K562 (cell line): ENCODE measurements around the gene GRM2. TPM values are rescaled to one million over a fixed set of nuclear protein-coding genes. Genes with fewer than 3 reads are reported as not detected.

Source experiments
- ATAC-seq: fragments of 200-7000 bp; cut with Tn5 transposase; 3 replicates; pipeline ENCODE4 v1.9.1; 2020; ENCODE audit warnings: moderate library complexity
- BruUV-seq: library from RNA; stranded (reverse); fragments of 400-500 nt; replicated peaks from 2 replicates; lab custom pipeline; 2021; lab: Mats Ljungman, UMichigan
- CTCF ChIA-PET: fragments of 300-600 bp; formaldehyde crosslinking; extraction: SDS; loops from one replicate; lab custom pipeline; 2021; ENCODE audit warnings: low intra/inter-chr PET ratio; lab: Yijun Ruan, JAX
- POLR2A ChIA-PET: fragments of 300-600, 350-650 bp; sonication (Branson Sonifier 250); formaldehyde crosslinking; extraction: SDS; loops from one replicate; lab custom pipeline; 2021; ENCODE audit warnings: antibody characterized with exemption, inconsistent platforms; lab: Yijun Ruan, JAX
- DNase-seq, 4 experiments: peaks; one replicate each; pipeline versions ENCODE4 v3.0.0 to v3.0.0-alpha.2; 2011 to 2018; ENCODE audit warnings: low spot score in 3 of 4, mixed read lengths in 3 of 4; ENCODE audit errors: extremely low read depth in 1 of 4
- FAIRE-seq: peaks from 2 replicates; lab custom pipeline; 2011; peaks lifted over from hg19 to GRCh38; lab: Jason Lieb, UNC
- H2AFZ ChIP-seq: 2 replicates; pipeline ENCODE4 v1.6.0; 2011; ENCODE audit warnings: low read depth, low read length, control low read depth, inconsistent platforms
- H3K27ac ChIP-seq: fragments of 200-600 bp; 3 replicates; pipeline ENCODE4 v1.8.0; 2011; ENCODE audit warnings: low read depth, mild to moderate bottlenecking, control low read depth, inconsistent platforms, low read length, moderate library complexity, mixed read lengths; ENCODE audit errors: extremely low read depth
- H3K27me3 ChIP-seq, 2 experiments: fragments of 300-600 bp in 1 of 2; 2 replicates in 1 of 2; 3 replicates in 1 of 2; pipeline versions ENCODE4 v1.6.0 to v1.8.0; 2011; ENCODE audit warnings: inconsistent platforms in 2 of 2, low read length in 2 of 2, mild to moderate bottlenecking in 1 of 2, mixed read lengths in 1 of 2, moderate library complexity in 1 of 2; ENCODE audit not compliant: control insufficient read depth in 2 of 2, insufficient read depth in 2 of 2
- H3K36me3 ChIP-seq: fragments of 300-600 bp; 3 replicates; pipeline ENCODE4 v1.8.0; 2011; ENCODE audit warnings: mild to moderate bottlenecking, low read length, inconsistent platforms; ENCODE audit not compliant: control insufficient read depth, insufficient read depth
- H3K4me1 ChIP-seq, 2 experiments: fragments of 200-600 bp in 1 of 2; replicated peaks in 1 of 2; 2 replicates in 1 of 2; 3 replicates in 1 of 2; pipeline versions ENCODE4 v1.5.1 to v1.8.0; 2011; ENCODE audit warnings: inconsistent platforms in 2 of 2, low read length in 2 of 2, mild to moderate bottlenecking in 1 of 2, mixed read lengths in 1 of 2, moderate library complexity in 1 of 2; ENCODE audit not compliant: control insufficient read depth in 2 of 2, insufficient read depth in 2 of 2
- H3K4me2 ChIP-seq: 2 replicates; pipeline ENCODE4 v1.6.1; 2011; ENCODE audit warnings: low read length, control low read depth, inconsistent platforms, mixed read lengths; ENCODE audit not compliant: insufficient read depth
- H3K4me3 ChIP-seq: fragments of 200-600 bp; sonication (generic), shearing (Covaris generic); 2 replicates; pipeline ENCODE4 v1.5.1; 2016; ENCODE audit warnings: control low read depth, inconsistent platforms
- H3K79me2 ChIP-seq: fragments of 200-600 bp; 3 replicates; pipeline ENCODE4 v1.8.0; 2011; ENCODE audit warnings: low read length, inconsistent platforms; ENCODE audit not compliant: control insufficient read depth, insufficient read depth
- H3K9ac ChIP-seq, 2 experiments: 2 replicates each; pipeline versions ENCODE4 v1.6.0 to v1.6.1; 2011; ENCODE audit warnings: low read depth in 2 of 2, low read length in 2 of 2, control low read depth in 1 of 2, inconsistent platforms in 1 of 2, mild to moderate bottlenecking in 1 of 2, mixed read lengths in 1 of 2; ENCODE audit not compliant: insufficient read depth in 1 of 2
- H3K9me1 ChIP-seq: one replicate; pipeline ENCODE4 v1.6.0; 2011; ENCODE audit warnings: inconsistent platforms, mild to moderate bottlenecking, low read length, moderate library complexity; ENCODE audit not compliant: control insufficient read depth, insufficient read depth
- H3K9me3 ChIP-seq: replicated peaks from 2 replicates; pipeline ENCODE4 v1.5.1; 2011; ENCODE audit warnings: low read depth, low read length, inconsistent platforms; ENCODE audit not compliant: control insufficient read depth, insufficient read depth
- H4K20me1 ChIP-seq: replicated peaks from 2 replicates; pipeline ENCODE4 v1.6.1; 2011; ENCODE audit warnings: low read length, inconsistent platforms, mixed read lengths; ENCODE audit not compliant: control insufficient read depth, insufficient read depth
- GTF2B ChIP-seq: IDR thresholded peaks from 2 replicates; pipeline ENCODE4 v1.6.1; 2011; ENCODE audit not compliant: insufficient read length; ENCODE audit errors: extremely low read depth
- IFI16 ChIP-seq: fragments of 250-450 bp; sonication (Bioruptor Pico); IDR thresholded peaks from 2 replicates; pipeline ENCODE4 v2.1.2; 2022; ENCODE audit warnings: mild to moderate bottlenecking, inconsistent platforms
- NFATC3 ChIP-seq: fragments of 450-650 bp; IDR thresholded peaks from 2 replicates; pipeline ENCODE4 v1.6.1; 2017; ENCODE audit warnings: mild to moderate bottlenecking
- PHB2 ChIP-seq: fragments of 450-650 bp; IDR thresholded peaks from 2 replicates; pipeline ENCODE4 v1.6.1; 2017; ENCODE audit warnings: low read depth
- ZBTB11 ChIP-seq, 3 experiments: fragments of 200-800 bp in 1 of 3; fragments of 250-450 bp in 1 of 3; fragments of 450-650 bp in 1 of 3; sonication (Bioruptor Pico) in 1 of 3; sonication (Bioruptor generic) in 1 of 3; formaldehyde crosslinking in 1 of 3; IDR thresholded peaks; 2 replicates each; pipeline versions ENCODE4 v1.6.1 to v1.8.0; 2016 to 2022; ENCODE audit warnings: mild to moderate bottlenecking in 2 of 3, missing genetic modification characterization in 2 of 3, missing compliant biosample characterization in 1 of 3, moderate library complexity in 1 of 3
- ZNF584 ChIP-seq: fragments of 200-800 bp; sonication (Bioruptor generic); IDR thresholded peaks from 2 replicates; pipeline ENCODE4 v1.6.1; 2016; ENCODE audit warnings: low read depth, mild to moderate bottlenecking, missing genetic modification characterization, missing compliant biosample characterization
- ZNF785 ChIP-seq: fragments of 250-450 bp; sonication (Bioruptor Pico); IDR thresholded peaks from 2 replicates; pipeline ENCODE4 v1.4.0; 2020; ENCODE audit warnings: mild to moderate bottlenecking
- WGBS: fragments of 100-300 bp; shearing (Covaris generic); methylation state at CpG from one replicate; pipeline ENCODE4 v1.1.6; 2016; ENCODE audit warnings: low coverage, mixed read lengths; ENCODE audit not compliant: insufficient coverage; ENCODE audit errors: missing lambda C conversion rate; 5-methylcytosine and 5-hydroxymethylcytosine counted together
- in situ Hi-C: fragments of 300-500 bp; cut with MboI; formaldehyde crosslinking; loops from 4 replicates; pipeline ENCODE4 v1.15.0; 2018; ENCODE audit warnings: inconsistent platforms, mixed read lengths
- intact Hi-C: fragments of 100-400 bp; cut with micrococcal nuclease; formaldehyde crosslinking; loops from 2 replicates; pipeline ENCODE4 v1.14.2; 2022
- polyA plus RNA-seq, 8 experiments: library from polyadenylated mRNA; depleted of rRNA in 4 of 8; stranded (reverse) in 5 of 8; unstranded in 3 of 8; fragments of >200 nt; fragmentation: Nextera tagmentation in 2 of 8; fragmentation: Illumina TruSeq in 1 of 8; extraction: Ambion mirVana in 2 of 8; extraction: Trizol in 1 of 8; gene quantifications; 2 replicates each; pipeline versions ENCODE4 v1.2.1 to v1.2.3, GENCODE V29; 2011 to 2014; ENCODE audit warnings: inconsistent platforms in 1 of 8, missing spikeins in 1 of 8
- total RNA-seq, 7 experiments: library from RNA; depleted of rRNA in 6 of 7; stranded (reverse); fragments of >200 nt in 6 of 7; fragmentation: Illumina TruSeq in 2 of 7; extraction: Trizol in 2 of 7; gene quantifications; 2 replicates each; pipeline versions ENCODE4 v1.2.1 to v1.2.3, GENCODE V29; 2011 to 2021; ENCODE audit warnings: low replicate concordance in 1 of 7
- TF ChIP-seq, protein P1 (sequence below), 2 experiments: fragments of 250-450 bp in 1 of 2; fragments of 450-650 bp in 1 of 2; sonication (Bioruptor Pico) in 1 of 2; IDR thresholded peaks; 2 replicates each; pipeline versions ENCODE4 v1.6.1 to v1.8.0; 2016 to 2021; ENCODE audit warnings: mild to moderate bottlenecking in 2 of 2, moderate library complexity in 2 of 2, missing compliant biosample characterization in 1 of 2, missing genetic modification characterization in 1 of 2

The GRM2 gene
- total and polyA plus RNA-seq, 9 of the 15 experiments (the other 6 are each of a cell fraction or from before 2014, with no cell fraction given): not detected

DNA sequence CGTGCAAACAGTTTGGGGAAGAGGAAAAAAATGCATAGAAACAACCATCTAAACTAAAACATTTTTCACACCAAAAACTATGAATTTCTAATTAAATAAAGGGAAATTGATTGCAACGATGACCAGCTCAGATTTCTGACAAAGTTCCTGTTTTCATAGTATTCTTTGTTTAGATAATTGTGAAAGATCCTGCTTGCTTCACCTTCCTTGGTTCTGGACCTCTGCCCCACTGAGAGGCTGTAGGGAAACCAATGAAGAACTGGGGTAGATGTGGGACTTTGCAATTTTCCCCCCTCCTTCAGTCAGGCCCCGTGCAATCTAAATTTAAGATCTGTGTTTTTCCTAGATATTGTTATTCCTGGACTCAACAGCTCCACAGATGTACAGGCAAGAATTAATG is 49.6 kb upstream of the GRM2 start (continued):
- no peak for TF ChIP-seq GTF2B
- TF ChIP-seq PHB2: no peak
- no peak for TF ChIP-seq IFI16 (CRISPR knock-in tag)

GRCh38 chr3:51659942-51660341 is 46.9 kb upstream of the GRM2 start:
- CTCF ChIA-PET: no interaction called here
- Histone ChIP-seq H3K4me1 (no peaks in the 10 kb centered on the region), H3K79me2 (no peaks in the 10 kb centered on the region), H3K27ac (no peak overlapping the region), H3K27me3 (no peaks in the 10 kb centered on the region), H3K4me3 (no peak overlapping the region), H4K20me1 (no peaks in the 10 kb centered on the region), H3K9me1 (no peaks in the 10 kb centered on the region), H3K4me2 (no peak overlapping the region), H3K36me3 (peaks cover 28% of the 10 kb centered on the region; the same call in 1 of the 3 replicates), H3K9ac (no peak overlapping the region), H3K9me3 (no peaks in the 10 kb centered on the region), H2AFZ (no peak overlapping the region)
- POLR2A ChIA-PET: no interaction called here
- in situ Hi-C loops (no loop called here), intact Hi-C loops (no loop called here)
- DNase-seq (no peak), FAIRE-seq (no peak), ATAC-seq (no peak)
- 97% methylated on average over 8 of the region's 9 CpGs for WGBS
- no TSS peak for BruUV-seq
- TF ChIP-seq ZBTB11 (CRISPR knock-in tag; IDR thresholded peaks at IDR 0.05): no peak
- TF ChIP-seq NFATC3: no peak
- no peak for TF ChIP-seq ZNF584 (CRISPR knock-in tag)
- TF ChIP-seq ZNF785 (CRISPR knock-in tag): no peak
- TF ChIP-seq, protein P1, sequence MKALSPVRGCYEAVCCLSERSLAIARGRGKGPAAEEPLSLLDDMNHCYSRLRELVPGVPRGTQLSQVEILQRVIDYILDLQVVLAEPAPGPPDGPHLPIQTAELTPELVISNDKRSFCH (CRISPR knock-in tag; IDR thresholded peaks at IDR 0.05): no peak
- TF ChIP-seq, protein P1 (tag; IDR thresholded peaks at IDR 0.05): no peak
